CD4-positive, alpha-beta T cell treated with Interferon alpha-2 for 1 hour (primary cell): ENCODE measurements around the gene RASGEF1B.

Experiments
- DNase-seq, 2 donors: peaks; one replicate each; pipeline ENCODE4 v3.0.0-alpha.2; 2020 to 2022

RASGEF1B gene

GRCh38 chr4:81465406-81466340 lies 6.0 kb downstream of the RASGEF1B start:
- no peak for DNase-seq

GRCh38 chr4:81460834-81461233 lies 10.9 kb downstream of the RASGEF1B start:
- no peak for DNase-seq

GRCh38 chr4:81460191-81460701 lies 11.5 kb downstream of the RASGEF1B start:
- DNase-seq: no peak

DNA sequence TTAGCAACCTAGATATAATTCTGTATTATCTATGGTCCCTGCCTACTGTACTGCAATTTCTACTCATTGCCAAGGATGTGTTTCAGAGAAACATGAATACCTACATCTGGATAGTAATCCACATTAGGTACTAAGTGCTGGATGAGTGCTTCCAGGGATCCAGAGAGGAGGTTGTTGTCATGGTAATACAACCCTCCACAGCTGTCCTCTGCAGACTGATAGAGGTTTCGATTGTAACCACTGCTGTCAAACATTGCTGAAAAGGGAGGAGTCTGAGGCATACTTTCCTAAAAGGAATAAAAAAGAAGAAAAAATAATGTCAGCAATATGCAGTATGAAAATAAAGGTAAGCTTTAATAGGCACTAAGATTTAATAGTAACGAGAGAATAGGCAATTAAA lies 12.5 kb downstream of the RASGEF1B start:
- DNase-seq: no peak

- no peak for DNase-seq
Observed at GRCh38 chr4:81457921-81458520, 13.7 kb downstream of the RASGEF1B start.

DNA sequence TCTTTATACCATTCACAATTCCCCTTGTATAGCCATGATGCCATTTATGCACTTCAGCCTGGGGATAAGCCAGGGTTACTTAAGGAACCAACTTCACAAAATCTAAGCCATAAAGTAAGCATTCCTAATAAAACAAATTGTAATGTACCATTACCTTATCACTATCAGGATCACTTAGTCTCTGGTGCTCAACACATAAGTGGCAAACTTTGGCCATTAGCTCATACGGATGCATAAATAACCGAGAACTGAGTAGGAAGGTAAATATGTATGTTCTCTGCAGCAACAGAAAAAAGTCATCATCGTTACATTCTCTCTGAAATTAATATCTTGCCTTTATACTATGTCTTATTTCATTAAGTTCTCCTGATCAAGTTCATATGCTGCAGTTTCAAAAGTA lies 14.4 kb downstream of the RASGEF1B start:
- no peak for DNase-seq

GRCh38 chr4:81455897-81456296 lies 15.8 kb downstream of the RASGEF1B start:
- no peak for DNase-seq

GRCh38 chr4:81454948-81455347 lies 16.8 kb downstream of the RASGEF1B start:
- DNase-seq: peak in 1 of 2 donors; percentile 19

GRCh38 chr4:81454499-81454898 lies 17.2 kb downstream of the RASGEF1B start:
- no peak for DNase-seq

GRCh38 chr4:81453024-81453423 lies 18.7 kb downstream of the RASGEF1B start:
- no peak for DNase-seq

- no peak for DNase-seq
Observed at GRCh38 chr4:81452452-81453006, 19.2 kb downstream of the RASGEF1B start.

- DNase-seq: no peak
Observed at GRCh38 chr4:81449015-81449414, 22.7 kb downstream of the RASGEF1B start.

DNA sequence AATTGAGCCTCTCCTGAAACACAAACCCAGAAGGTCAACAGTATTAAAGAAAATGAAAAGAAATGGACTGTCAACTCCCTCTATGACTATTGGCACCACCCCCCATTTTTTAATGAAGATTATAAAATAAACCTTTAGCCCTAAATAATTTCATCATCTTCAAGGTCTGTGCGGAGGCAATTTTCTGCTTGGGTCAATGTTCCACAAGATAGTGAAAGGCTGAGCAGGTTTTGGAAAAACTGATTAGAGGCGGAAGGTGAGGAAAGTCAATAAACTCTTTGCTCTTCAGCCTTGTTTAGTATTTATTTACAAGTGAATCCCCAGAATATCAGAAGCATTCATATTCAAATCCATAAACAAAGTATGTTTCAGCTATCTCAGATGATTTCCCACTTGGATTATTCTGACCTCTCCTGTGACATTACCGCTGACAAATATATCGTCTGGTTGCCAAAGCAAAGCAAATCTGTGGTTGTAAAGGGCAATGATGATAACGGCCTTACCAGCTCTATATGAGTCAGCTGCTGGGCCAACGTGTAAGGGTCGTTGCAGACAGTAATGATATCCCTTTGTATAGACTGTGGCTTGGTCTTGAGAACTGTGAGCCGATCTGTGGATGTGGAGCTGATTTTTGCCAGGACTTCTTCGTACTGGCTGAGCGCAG lies 24.0 kb downstream of the RASGEF1B start:
- no peak for DNase-seq

DNA sequence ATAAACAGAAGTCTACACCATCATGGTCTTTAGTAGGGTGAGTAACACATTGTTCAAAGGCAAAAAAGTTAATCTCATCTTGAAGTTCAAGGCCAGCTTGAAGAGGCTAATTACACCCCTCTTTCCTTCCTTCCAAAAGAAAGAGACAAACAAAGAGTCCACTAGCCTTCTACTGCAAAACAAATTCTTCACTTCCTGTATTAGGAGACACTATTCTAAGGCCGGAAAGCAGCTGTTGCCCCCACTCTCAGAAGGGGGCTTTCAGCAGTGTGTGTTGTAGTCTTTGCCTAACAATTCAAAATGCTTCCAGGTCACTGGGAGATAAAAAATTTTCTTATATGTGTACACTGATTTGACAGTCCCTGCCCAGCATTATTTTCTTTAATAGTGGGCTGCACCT lies 25.1 kb downstream of the RASGEF1B start:
- no peak for DNase-seq

DNA sequence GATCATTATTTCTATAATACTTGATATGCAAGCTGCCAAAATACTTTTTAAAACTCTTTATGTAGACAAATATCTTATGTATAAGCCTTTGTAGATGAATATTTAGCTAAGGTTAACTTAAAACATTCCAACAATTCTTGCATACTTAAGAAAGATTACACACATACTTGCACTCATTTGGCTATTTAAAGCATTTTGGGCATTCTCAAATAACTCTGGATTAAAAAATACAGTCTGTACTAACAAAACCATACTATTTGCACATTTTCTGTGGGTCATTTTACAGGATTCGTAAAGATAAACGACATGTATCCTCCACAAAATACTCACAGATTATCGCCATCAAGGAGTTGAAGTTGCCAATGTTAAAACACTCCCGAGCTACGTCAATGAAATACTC lies 26.5 kb downstream of the RASGEF1B start:
- DNase-seq: no peak

DNA sequence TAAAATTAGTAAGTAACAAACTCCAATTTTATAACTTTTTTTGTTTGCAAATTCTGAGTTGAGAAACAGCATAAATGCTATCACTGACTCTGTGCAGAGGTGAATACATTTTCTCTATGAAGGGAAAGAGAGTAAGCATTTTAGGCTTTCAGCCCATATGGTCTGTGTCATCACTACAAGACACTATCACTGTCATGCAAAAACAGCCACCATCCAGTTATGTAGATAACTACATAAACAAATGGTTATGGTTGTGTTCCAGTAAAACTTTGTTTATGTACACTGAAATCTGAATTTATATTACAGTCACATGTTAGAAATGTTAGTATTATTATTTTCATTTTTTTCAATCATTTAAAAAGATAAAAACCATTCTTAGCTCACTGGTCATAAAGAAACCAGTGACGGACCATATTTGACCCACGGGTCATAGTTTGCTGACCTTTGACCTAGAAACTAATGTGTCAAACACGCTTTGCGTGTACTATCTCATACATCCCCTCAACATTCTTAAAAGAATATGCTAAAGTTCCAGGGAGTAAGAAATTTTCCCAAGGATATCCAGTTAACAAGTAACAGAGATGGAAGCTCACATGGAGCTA lies 29.1 kb downstream of the RASGEF1B start:
- no peak for DNase-seq

- DNase-seq: no peak
Observed at GRCh38 chr4:81440949-81441348, 30.8 kb downstream of the RASGEF1B start.

- no peak for DNase-seq
Observed at GRCh38 chr4:81436941-81437574, 34.6 kb downstream of the RASGEF1B start.

DNA sequence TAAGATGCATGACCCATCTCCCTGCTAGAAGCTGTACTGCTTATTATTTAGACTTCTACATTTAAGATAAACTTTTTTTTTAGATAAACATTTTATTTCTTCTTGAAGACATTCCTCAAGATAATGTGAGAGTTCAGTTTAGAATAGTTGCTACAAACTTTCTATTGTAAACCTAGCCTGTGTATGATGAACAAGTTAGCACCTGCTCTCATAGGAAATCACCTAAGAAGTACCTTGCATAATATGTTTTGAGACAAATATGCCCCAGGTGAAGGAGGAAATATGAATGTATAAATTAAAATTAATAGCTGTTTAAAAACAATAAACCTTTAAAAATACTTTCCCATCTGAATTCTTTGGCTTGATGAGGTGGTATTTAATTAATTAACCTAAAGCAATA lies 35.6 kb downstream of the RASGEF1B start:
- no peak for DNase-seq

- no peak for DNase-seq
Observed at GRCh38 chr4:81432825-81433224, 38.9 kb downstream of the RASGEF1B start.

GRCh38 chr4:81431971-81432370 lies 39.7 kb downstream of the RASGEF1B start:
- no peak for DNase-seq

GRCh38 chr4:81429607-81430006 lies 42.1 kb downstream of the RASGEF1B start:
- DNase-seq: no peak
